Vagina (tissue), 2 donors: ENCODE measurements around the gene SIDT2.

ENCODE experiments used
- POLR2A ChIP-seq, 2 donors: fragments of 450-650 bp; IDR thresholded peaks; one replicate each; pipeline ENCODE4 v1.6.1; 2017; ENCODE audit warnings: antibody characterized with exemption in 2 of 2, mild to moderate bottlenecking in 2 of 2, moderate library complexity in 2 of 2
- POLR2AphosphoS5 ChIP-seq, 2 donors: sonication (generic); formaldehyde crosslinking; IDR thresholded peaks; one replicate each; pipeline ENCODE4 v1.9.0; 2017; ENCODE audit warnings: antibody characterized with exemption in 2 of 2, mild to moderate bottlenecking in 2 of 2, low read depth in 1 of 2; ENCODE audit not compliant: insufficient read depth in 1 of 2
- TF ChIP-seq, protein P1 (sequence below), 3 experiments: fragments of 450-650 bp in 2 of 3; fragments of 200-600 bp in 1 of 3; sonication (generic) in 1 of 3; IDR thresholded peaks; one replicate each; pipeline ENCODE4 v1.5.1; 2017 to 2019; ENCODE audit warnings: antibody characterized with exemption in 3 of 3, mild to moderate bottlenecking in 2 of 3, moderate library complexity in 2 of 3

DNA sequence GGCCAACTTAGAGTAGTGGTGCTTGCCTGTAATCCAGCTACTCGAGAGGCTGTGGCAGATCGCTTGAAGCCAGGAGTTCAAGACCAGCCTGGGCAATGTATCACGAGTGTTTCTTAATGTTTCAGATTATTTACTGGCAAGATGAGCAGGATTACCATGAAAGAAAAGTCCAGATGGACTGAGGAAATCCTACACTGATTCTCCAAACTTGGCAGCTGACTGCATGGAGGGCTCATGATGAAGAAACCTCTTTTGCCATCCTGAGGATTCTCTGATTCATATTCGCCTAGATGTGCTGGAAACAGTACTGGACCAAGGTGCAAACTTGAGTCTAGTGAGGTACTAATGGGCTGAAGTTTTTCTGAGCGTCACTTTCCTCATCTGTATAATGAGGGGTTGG lies 2.8 kb upstream of the SIDT2 start:
- TF ChIP-seq, protein P1, sequence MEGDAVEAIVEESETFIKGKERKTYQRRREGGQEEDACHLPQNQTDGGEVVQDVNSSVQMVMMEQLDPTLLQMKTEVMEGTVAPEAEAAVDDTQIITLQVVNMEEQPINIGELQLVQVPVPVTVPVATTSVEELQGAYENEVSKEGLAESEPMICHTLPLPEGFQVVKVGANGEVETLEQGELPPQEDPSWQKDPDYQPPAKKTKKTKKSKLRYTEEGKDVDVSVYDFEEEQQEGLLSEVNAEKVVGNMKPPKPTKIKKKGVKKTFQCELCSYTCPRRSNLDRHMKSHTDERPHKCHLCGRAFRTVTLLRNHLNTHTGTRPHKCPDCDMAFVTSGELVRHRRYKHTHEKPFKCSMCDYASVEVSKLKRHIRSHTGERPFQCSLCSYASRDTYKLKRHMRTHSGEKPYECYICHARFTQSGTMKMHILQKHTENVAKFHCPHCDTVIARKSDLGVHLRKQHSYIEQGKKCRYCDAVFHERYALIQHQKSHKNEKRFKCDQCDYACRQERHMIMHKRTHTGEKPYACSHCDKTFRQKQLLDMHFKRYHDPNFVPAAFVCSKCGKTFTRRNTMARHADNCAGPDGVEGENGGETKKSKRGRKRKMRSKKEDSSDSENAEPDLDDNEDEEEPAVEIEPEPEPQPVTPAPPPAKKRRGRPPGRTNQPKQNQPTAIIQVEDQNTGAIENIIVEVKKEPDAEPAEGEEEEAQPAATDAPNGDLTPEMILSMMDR (IDR thresholded peaks at IDR 0.05): no peak
- no peak for TF ChIP-seq POLR2A (IDR thresholded peaks at IDR 0.05)
- TF ChIP-seq POLR2AphosphoS5 (IDR thresholded peaks at IDR 0.05; ENCODE audit: insufficient read depth in 1 of 2, low read depth in 1 of 2): no peak
